K562 (cell line): ENCODE data around the gene IPCEF1. TPM values are rescaled to one million over a fixed set of nuclear protein-coding genes. Genes with fewer than 3 reads are reported as not detected.

ENCODE experiments used
- ATAC-seq: fragments of 200-7000 bp; cut with Tn5 transposase; 3 replicates; pipeline ENCODE4 v1.9.1; 2020; ENCODE audit warnings: moderate library complexity
- BruUV-seq: library from RNA; stranded (reverse); fragments of 400-500 nt; replicated peaks from 2 replicates; lab custom pipeline; 2021; lab: Mats Ljungman, UMichigan
- CTCF ChIA-PET: fragments of 300-600 bp; formaldehyde crosslinking; extraction: SDS; loops from one replicate; lab custom pipeline; 2021; ENCODE audit warnings: low intra/inter-chr PET ratio; lab: Yijun Ruan, JAX
- POLR2A ChIA-PET: fragments of 300-600, 350-650 bp; sonication (Branson Sonifier 250); formaldehyde crosslinking; extraction: SDS; loops from one replicate; lab custom pipeline; 2021; ENCODE audit warnings: antibody characterized with exemption, inconsistent platforms; lab: Yijun Ruan, JAX
- DNase-seq, 4 experiments: peaks; one replicate each; pipeline versions ENCODE4 v3.0.0 to v3.0.0-alpha.2; 2011 to 2018; ENCODE audit warnings: low spot score in 3 of 4, mixed read lengths in 3 of 4; ENCODE audit errors: extremely low read depth in 1 of 4
- FAIRE-seq: peaks from 2 replicates; lab custom pipeline; 2011; peaks lifted over from hg19 to GRCh38; lab: Jason Lieb, UNC
- H2AFZ ChIP-seq: 2 replicates; pipeline ENCODE4 v1.6.0; 2011; ENCODE audit warnings: low read depth, low read length, control low read depth, inconsistent platforms
- H3K27ac ChIP-seq: fragments of 200-600 bp; 3 replicates; pipeline ENCODE4 v1.8.0; 2011; ENCODE audit warnings: low read depth, mild to moderate bottlenecking, control low read depth, inconsistent platforms, low read length, moderate library complexity, mixed read lengths; ENCODE audit errors: extremely low read depth
- H3K27me3 ChIP-seq, 2 experiments: fragments of 300-600 bp in 1 of 2; 2 replicates in 1 of 2; 3 replicates in 1 of 2; pipeline versions ENCODE4 v1.6.0 to v1.8.0; 2011; ENCODE audit warnings: inconsistent platforms in 2 of 2, low read length in 2 of 2, mild to moderate bottlenecking in 1 of 2, mixed read lengths in 1 of 2, moderate library complexity in 1 of 2; ENCODE audit not compliant: control insufficient read depth in 2 of 2, insufficient read depth in 2 of 2
- H3K36me3 ChIP-seq: fragments of 300-600 bp; 3 replicates; pipeline ENCODE4 v1.8.0; 2011; ENCODE audit warnings: mild to moderate bottlenecking, low read length, inconsistent platforms; ENCODE audit not compliant: control insufficient read depth, insufficient read depth
- H3K4me1 ChIP-seq, 2 experiments: fragments of 200-600 bp in 1 of 2; replicated peaks in 1 of 2; 2 replicates in 1 of 2; 3 replicates in 1 of 2; pipeline versions ENCODE4 v1.5.1 to v1.8.0; 2011; ENCODE audit warnings: inconsistent platforms in 2 of 2, low read length in 2 of 2, mild to moderate bottlenecking in 1 of 2, mixed read lengths in 1 of 2, moderate library complexity in 1 of 2; ENCODE audit not compliant: control insufficient read depth in 2 of 2, insufficient read depth in 2 of 2
- H3K4me2 ChIP-seq: 2 replicates; pipeline ENCODE4 v1.6.1; 2011; ENCODE audit warnings: low read length, control low read depth, inconsistent platforms, mixed read lengths; ENCODE audit not compliant: insufficient read depth
- H3K4me3 ChIP-seq: fragments of 200-600 bp; sonication (generic), shearing (Covaris generic); 2 replicates; pipeline ENCODE4 v1.5.1; 2016; ENCODE audit warnings: control low read depth, inconsistent platforms
- H3K79me2 ChIP-seq: fragments of 200-600 bp; 3 replicates; pipeline ENCODE4 v1.8.0; 2011; ENCODE audit warnings: low read length, inconsistent platforms; ENCODE audit not compliant: control insufficient read depth, insufficient read depth
- H3K9ac ChIP-seq, 2 experiments: 2 replicates each; pipeline versions ENCODE4 v1.6.0 to v1.6.1; 2011; ENCODE audit warnings: low read depth in 2 of 2, low read length in 2 of 2, control low read depth in 1 of 2, inconsistent platforms in 1 of 2, mild to moderate bottlenecking in 1 of 2, mixed read lengths in 1 of 2; ENCODE audit not compliant: insufficient read depth in 1 of 2
- H3K9me1 ChIP-seq: one replicate; pipeline ENCODE4 v1.6.0; 2011; ENCODE audit warnings: inconsistent platforms, mild to moderate bottlenecking, low read length, moderate library complexity; ENCODE audit not compliant: control insufficient read depth, insufficient read depth
- H3K9me3 ChIP-seq: replicated peaks from 2 replicates; pipeline ENCODE4 v1.5.1; 2011; ENCODE audit warnings: low read depth, low read length, inconsistent platforms; ENCODE audit not compliant: control insufficient read depth, insufficient read depth
- H4K20me1 ChIP-seq: replicated peaks from 2 replicates; pipeline ENCODE4 v1.6.1; 2011; ENCODE audit warnings: low read length, inconsistent platforms, mixed read lengths; ENCODE audit not compliant: control insufficient read depth, insufficient read depth
- ETS2 ChIP-seq: IDR thresholded peaks from 2 replicates; pipeline ENCODE4 v1.6.1; 2016; ENCODE audit warnings: borderline replicate concordance, missing genetic modification characterization, mild to moderate bottlenecking, moderate library complexity, missing compliant biosample characterization; ENCODE audit not compliant: poor library complexity, severe bottlenecking
- POLR2AphosphoS2 ChIP-seq: IDR thresholded peaks from 2 replicates; pipeline ENCODE4 v1.6.1; 2012; ENCODE audit warnings: low read length, improper control_type of control experiment
- SNIP1 ChIP-seq: fragments of 450-650 bp; IDR thresholded peaks from 2 replicates; pipeline ENCODE4 v1.7.1; 2017; ENCODE audit warnings: low read depth, mild to moderate bottlenecking
- ZBTB11 ChIP-seq, 3 experiments: fragments of 200-800 bp in 1 of 3; fragments of 250-450 bp in 1 of 3; fragments of 450-650 bp in 1 of 3; sonication (Bioruptor Pico) in 1 of 3; sonication (Bioruptor generic) in 1 of 3; formaldehyde crosslinking in 1 of 3; IDR thresholded peaks; 2 replicates each; pipeline versions ENCODE4 v1.6.1 to v1.8.0; 2016 to 2022; ENCODE audit warnings: mild to moderate bottlenecking in 2 of 3, missing genetic modification characterization in 2 of 3, missing compliant biosample characterization in 1 of 3, moderate library complexity in 1 of 3
- WGBS: fragments of 100-300 bp; shearing (Covaris generic); methylation state at CpG from one replicate; pipeline ENCODE4 v1.1.6; 2016; ENCODE audit warnings: low coverage, mixed read lengths; ENCODE audit not compliant: insufficient coverage; ENCODE audit errors: missing lambda C conversion rate; 5-methylcytosine and 5-hydroxymethylcytosine counted together
- in situ Hi-C: fragments of 300-500 bp; cut with MboI; formaldehyde crosslinking; loops from 4 replicates; pipeline ENCODE4 v1.15.0; 2018; ENCODE audit warnings: inconsistent platforms, mixed read lengths
- intact Hi-C: fragments of 100-400 bp; cut with micrococcal nuclease; formaldehyde crosslinking; loops from 2 replicates; pipeline ENCODE4 v1.14.2; 2022
- polyA plus RNA-seq, 8 experiments: library from polyadenylated mRNA; depleted of rRNA in 4 of 8; stranded (reverse) in 5 of 8; unstranded in 3 of 8; fragments of >200 nt; fragmentation: Nextera tagmentation in 2 of 8; fragmentation: Illumina TruSeq in 1 of 8; extraction: Ambion mirVana in 2 of 8; extraction: Trizol in 1 of 8; gene quantifications; 2 replicates each; pipeline versions ENCODE4 v1.2.1 to v1.2.3, GENCODE V29; 2011 to 2014; ENCODE audit warnings: inconsistent platforms in 1 of 8, missing spikeins in 1 of 8
- total RNA-seq, 7 experiments: library from RNA; depleted of rRNA in 6 of 7; stranded (reverse); fragments of >200 nt in 6 of 7; fragmentation: Illumina TruSeq in 2 of 7; extraction: Trizol in 2 of 7; gene quantifications; 2 replicates each; pipeline versions ENCODE4 v1.2.1 to v1.2.3, GENCODE V29; 2011 to 2021; ENCODE audit warnings: low replicate concordance in 1 of 7
- TF ChIP-seq, protein P1 (sequence below): fragments of 450-650 bp; IDR thresholded peaks from 2 replicates; pipeline ENCODE4 v1.6.1; 2016; ENCODE audit warnings: mild to moderate bottlenecking, moderate library complexity

IPCEF1 gene
- total and polyA plus RNA-seq, 9 of the 15 experiments (the other 6 are each of a cell fraction or from before 2014, with no cell fraction given), result 0.14 to 0.18 TPM; not detected in 7

DNA sequence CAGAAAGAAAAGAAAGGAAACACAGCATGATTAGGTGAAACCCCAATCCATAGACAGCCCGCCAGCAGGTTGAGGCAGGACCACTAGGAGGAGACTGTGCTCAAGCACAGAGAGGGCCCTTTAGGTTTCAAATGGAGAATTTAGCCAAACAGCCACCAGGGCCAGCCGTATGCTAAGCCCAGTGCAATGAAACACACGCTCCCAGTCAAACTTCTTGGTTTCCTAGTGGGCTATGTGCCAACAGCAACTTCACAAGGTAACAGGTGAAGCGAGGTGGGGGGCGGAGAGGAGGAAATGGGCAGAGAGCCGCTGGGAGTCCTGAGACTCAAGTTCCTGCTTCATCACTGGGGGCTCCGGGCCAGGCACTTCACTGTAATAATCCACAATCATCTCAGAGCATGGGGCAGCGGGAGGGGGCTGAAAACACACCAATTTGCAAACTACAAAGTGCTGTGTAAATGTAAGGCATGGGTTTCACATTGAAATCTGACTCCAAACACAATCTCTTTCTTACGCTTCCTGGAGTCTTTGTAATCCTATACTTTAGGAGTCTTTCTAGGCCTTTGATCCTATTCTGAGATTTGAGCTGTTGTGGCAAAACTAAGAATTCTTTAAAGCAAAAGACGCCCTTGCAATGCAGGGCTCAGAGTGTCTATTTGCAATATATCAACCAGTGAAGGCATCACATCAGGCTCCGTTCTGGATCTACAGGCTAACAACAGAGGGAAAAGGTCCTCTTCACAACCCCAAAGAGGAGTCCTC, 200.3 kb downstream of the IPCEF1 start:
- Histone ChIP-seq H3K79me2 (no peaks in the 10 kb centered on the region), H3K4me3 (no peak overlapping the region), H3K4me2 (no peak overlapping the region), H3K9me1 (no peaks in the 10 kb centered on the region), H2AFZ (no peak overlapping the region), H3K36me3 (no peaks in the 10 kb centered on the region), H3K9me3 (no peaks in the 10 kb centered on the region), H3K9ac (no peak overlapping the region), H3K27me3 (peaks cover 0 to 2% of the 10 kb centered on the region in 2 experiments; a peak in 1 of 5 replicates), H3K4me1 (no peaks in the 10 kb centered on the region), H4K20me1 (no peaks in the 10 kb centered on the region), H3K27ac (no peak overlapping the region)
- in situ Hi-C loops, result loop anchor here (10.0 to 25.0 kb wide), 2 partner anchors 518 to 656 kb away; no protein-coding TSS in a partner anchor
- no TSS peak for BruUV-seq
- 4% methylated on average over 11 of the region's 11 CpGs for WGBS
- peak; percentile 75 for FAIRE-seq
- intact Hi-C loops, result loop anchor here (2.0 to 10.0 kb wide), 3 partner anchors 188 to 648 kb away; no protein-coding TSS in a partner anchor
- ATAC-seq, result peak; percentile 97
- POLR2A ChIA-PET, result no interaction called here
- peak in 3 of 4 experiments; percentile 18 to 37 (median 21) for DNase-seq
- CTCF ChIA-PET, result no interaction called here
- TF ChIP-seq, protein P1, sequence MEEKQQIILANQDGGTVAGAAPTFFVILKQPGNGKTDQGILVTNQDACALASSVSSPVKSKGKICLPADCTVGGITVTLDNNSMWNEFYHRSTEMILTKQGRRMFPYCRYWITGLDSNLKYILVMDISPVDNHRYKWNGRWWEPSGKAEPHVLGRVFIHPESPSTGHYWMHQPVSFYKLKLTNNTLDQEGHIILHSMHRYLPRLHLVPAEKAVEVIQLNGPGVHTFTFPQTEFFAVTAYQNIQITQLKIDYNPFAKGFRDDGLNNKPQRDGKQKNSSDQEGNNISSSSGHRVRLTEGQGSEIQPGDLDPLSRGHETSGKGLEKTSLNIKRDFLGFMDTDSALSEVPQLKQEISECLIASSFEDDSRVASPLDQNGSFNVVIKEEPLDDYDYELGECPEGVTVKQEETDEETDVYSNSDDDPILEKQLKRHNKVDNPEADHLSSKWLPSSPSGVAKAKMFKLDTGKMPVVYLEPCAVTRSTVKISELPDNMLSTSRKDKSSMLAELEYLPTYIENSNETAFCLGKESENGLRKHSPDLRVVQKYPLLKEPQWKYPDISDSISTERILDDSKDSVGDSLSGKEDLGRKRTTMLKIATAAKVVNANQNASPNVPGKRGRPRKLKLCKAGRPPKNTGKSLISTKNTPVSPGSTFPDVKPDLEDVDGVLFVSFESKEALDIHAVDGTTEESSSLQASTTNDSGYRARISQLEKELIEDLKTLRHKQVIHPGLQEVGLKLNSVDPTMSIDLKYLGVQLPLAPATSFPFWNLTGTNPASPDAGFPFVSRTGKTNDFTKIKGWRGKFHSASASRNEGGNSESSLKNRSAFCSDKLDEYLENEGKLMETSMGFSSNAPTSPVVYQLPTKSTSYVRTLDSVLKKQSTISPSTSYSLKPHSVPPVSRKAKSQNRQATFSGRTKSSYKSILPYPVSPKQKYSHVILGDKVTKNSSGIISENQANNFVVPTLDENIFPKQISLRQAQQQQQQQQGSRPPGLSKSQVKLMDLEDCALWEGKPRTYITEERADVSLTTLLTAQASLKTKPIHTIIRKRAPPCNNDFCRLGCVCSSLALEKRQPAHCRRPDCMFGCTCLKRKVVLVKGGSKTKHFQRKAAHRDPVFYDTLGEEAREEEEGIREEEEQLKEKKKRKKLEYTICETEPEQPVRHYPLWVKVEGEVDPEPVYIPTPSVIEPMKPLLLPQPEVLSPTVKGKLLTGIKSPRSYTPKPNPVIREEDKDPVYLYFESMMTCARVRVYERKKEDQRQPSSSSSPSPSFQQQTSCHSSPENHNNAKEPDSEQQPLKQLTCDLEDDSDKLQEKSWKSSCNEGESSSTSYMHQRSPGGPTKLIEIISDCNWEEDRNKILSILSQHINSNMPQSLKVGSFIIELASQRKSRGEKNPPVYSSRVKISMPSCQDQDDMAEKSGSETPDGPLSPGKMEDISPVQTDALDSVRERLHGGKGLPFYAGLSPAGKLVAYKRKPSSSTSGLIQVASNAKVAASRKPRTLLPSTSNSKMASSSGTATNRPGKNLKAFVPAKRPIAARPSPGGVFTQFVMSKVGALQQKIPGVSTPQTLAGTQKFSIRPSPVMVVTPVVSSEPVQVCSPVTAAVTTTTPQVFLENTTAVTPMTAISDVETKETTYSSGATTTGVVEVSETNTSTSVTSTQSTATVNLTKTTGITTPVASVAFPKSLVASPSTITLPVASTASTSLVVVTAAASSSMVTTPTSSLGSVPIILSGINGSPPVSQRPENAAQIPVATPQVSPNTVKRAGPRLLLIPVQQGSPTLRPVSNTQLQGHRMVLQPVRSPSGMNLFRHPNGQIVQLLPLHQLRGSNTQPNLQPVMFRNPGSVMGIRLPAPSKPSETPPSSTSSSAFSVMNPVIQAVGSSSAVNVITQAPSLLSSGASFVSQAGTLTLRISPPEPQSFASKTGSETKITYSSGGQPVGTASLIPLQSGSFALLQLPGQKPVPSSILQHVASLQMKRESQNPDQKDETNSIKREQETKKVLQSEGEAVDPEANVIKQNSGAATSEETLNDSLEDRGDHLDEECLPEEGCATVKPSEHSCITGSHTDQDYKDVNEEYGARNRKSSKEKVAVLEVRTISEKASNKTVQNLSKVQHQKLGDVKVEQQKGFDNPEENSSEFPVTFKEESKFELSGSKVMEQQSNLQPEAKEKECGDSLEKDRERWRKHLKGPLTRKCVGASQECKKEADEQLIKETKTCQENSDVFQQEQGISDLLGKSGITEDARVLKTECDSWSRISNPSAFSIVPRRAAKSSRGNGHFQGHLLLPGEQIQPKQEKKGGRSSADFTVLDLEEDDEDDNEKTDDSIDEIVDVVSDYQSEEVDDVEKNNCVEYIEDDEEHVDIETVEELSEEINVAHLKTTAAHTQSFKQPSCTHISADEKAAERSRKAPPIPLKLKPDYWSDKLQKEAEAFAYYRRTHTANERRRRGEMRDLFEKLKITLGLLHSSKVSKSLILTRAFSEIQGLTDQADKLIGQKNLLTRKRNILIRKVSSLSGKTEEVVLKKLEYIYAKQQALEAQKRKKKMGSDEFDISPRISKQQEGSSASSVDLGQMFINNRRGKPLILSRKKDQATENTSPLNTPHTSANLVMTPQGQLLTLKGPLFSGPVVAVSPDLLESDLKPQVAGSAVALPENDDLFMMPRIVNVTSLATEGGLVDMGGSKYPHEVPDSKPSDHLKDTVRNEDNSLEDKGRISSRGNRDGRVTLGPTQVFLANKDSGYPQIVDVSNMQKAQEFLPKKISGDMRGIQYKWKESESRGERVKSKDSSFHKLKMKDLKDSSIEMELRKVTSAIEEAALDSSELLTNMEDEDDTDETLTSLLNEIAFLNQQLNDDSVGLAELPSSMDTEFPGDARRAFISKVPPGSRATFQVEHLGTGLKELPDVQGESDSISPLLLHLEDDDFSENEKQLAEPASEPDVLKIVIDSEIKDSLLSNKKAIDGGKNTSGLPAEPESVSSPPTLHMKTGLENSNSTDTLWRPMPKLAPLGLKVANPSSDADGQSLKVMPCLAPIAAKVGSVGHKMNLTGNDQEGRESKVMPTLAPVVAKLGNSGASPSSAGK, result no peak
- TF ChIP-seq POLR2AphosphoS2 (no peak), SNIP1 (no peak), ETS2 (tag) (no peak), ZBTB11 (CRISPR knock-in tag; IDR thresholded peaks at IDR 0.05) (no peak)
